ENCODE measurements around the gene MTUS2.

- TF ChIP-seq CTCF (IDR thresholded peaks at IDR 0.05) (no peak), POLR2A (IDR thresholded peaks at IDR 0.05) (no peak)
These were observed 46.8 kb downstream of the MTUS2 start for GRCh38 chr13:28866932-28867331.
